ENCODE measurements around the gene HDGFL3. TPM values are rescaled to one million over a fixed set of nuclear protein-coding genes. Genes with fewer than 3 reads are reported as not detected.

HDGFL3 gene
- total and polyA plus RNA-seq, 2 donors: 34.1 to 42.9 TPM

Other genes with a start within 250 kb of the HDGFL3 start
- gene RAMAC, start 221.6 kb downstream of the HDGFL3 start, total RNA-seq: 38.9 TPM
- 22.1 TPM for gene RAMAC, start 221.6 kb downstream of the HDGFL3 start, polyA plus RNA-seq
- 15.7 TPM for gene C15orf40, start 196.2 kb downstream of the HDGFL3 start, total RNA-seq
- 17.2 TPM for gene C15orf40, start 196.2 kb downstream of the HDGFL3 start, polyA plus RNA-seq
- 102 TPM for gene BTBD1, start 140.6 kb downstream of the HDGFL3 start, total RNA-seq
- gene BTBD1, start 140.6 kb downstream of the HDGFL3 start, polyA plus RNA-seq: 42.3 TPM
- 5.7 TPM for gene TM6SF1, start 100.2 kb downstream of the HDGFL3 start, total RNA-seq
- 3.7 TPM for gene TM6SF1, start 100.2 kb downstream of the HDGFL3 start, polyA plus RNA-seq
- gene BNC1, start 76.8 kb upstream of the HDGFL3 start, total RNA-seq: 0.37 TPM
- 0.04 TPM for gene BNC1, start 76.8 kb upstream of the HDGFL3 start, polyA plus RNA-seq
- gene SH3GL3, start 239.5 kb upstream of the HDGFL3 start, total RNA-seq: 8.9 TPM
- 2.9 TPM for gene SH3GL3, start 239.5 kb upstream of the HDGFL3 start, polyA plus RNA-seq

Data from urinary bladder (tissue), 2 donors.